A673 (cell line): ENCODE data around the gene LRRC8C.

Source experiments
- CTCF ChIP-seq: fragments of 300-800, 200-600 bp; sonication (generic); conservative IDR thresholded peaks from 2 replicates; pipeline ENCODE4 v1.5.1; 2017; ENCODE audit warnings: low read depth, mild to moderate bottlenecking, antibody characterized with exemption, low read length, moderate library complexity, mixed read lengths
- EZH2 ChIP-seq: fragments of 200-600 bp; sonication (generic); IDR thresholded peaks from 2 replicates; pipeline ENCODE4 v1.6.1; 2017; ENCODE audit warnings: borderline replicate concordance, low read depth, mild to moderate bottlenecking, mixed read lengths, antibody characterized with exemption, low read length; ENCODE audit not compliant: poor library complexity, severe bottlenecking

GRCh38 chr1:89652373-89652772 lies 19.5 kb downstream of the LRRC8C start:
- TF ChIP-seq CTCF: no peak
- no peak for TF ChIP-seq EZH2
